Measurements from ENCODE around the gene KRT6C. TPM values are rescaled to one million over a fixed set of nuclear protein-coding genes. Genes with fewer than 3 reads are reported as not detected.
A peak's percentile ranks its signal among the peaks of the same experiment; 100 is the strongest.
"Not testable (repeated sequence)": the region's sequence is repeated elsewhere in the genome, so short reads cannot be mapped to it uniquely, and the experiment has no call there.

KRT6C gene
- total RNA-seq (2014; rRNA removed; shearing (Covaris generic)) = not detected in 2 replicates

DNA sequence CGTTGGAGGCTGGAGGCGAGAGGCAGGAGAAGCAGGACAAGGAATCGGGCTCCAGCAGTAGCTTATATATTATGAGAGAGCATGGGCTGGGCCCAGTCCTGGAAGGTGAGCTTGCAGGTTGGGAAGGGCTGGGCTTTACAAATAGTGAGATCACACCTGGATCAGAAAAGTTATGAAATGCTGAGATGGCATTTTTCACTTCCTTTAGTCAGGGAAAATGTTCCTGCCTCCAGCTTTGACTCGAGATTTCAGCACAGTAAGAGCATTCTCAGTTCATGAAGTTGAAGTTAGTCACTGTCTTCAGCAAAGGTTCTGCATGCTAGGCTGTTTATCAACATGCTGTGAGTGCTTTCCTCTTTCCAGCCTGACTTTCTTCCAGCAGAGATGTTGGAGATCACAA lies at the start of gene KRT6C:
TSS of gene KRT6C (minus strand) at position 38 of the 400 bp plus-strand sequence. CDS start 68 bp downstream, outside the sequence.
- no peak for DNase-seq (ENCODE audit: low read depth)

DNA sequence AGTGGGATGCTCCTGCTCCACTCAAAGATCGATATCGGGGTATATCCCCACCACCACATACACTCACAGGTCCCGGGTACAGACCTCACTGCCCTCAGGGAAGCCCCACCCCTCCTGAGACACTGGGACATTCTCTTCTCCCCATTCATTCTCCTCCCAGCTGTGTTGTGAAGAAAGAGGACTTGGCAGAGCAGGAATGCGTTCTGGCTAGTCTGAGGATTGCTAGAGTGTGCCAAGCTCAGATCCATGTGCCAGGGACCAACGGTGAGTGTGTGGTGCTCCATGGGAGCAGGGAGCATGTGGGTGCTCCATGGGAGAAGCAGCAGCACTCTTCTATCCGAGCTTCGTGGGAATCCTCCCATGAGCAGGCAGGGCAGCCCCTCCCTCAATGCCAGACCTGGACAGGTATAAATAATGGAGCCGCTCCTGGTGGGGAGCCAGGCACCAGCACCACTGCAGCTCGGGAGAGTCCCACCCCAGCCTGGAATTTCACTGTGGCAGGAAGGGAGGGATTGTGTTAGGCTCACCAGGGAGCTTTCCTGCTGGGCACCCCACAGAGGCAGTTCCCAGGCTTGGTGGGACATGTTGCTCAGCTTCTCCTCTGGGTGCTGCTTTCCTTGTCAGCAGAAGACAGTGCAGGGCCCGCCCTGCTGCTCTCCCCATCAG lies 48.9 kb upstream of the KRT6C start:
- peak; percentile 38 for DNase-seq (ENCODE audit: low read depth)

DNA sequence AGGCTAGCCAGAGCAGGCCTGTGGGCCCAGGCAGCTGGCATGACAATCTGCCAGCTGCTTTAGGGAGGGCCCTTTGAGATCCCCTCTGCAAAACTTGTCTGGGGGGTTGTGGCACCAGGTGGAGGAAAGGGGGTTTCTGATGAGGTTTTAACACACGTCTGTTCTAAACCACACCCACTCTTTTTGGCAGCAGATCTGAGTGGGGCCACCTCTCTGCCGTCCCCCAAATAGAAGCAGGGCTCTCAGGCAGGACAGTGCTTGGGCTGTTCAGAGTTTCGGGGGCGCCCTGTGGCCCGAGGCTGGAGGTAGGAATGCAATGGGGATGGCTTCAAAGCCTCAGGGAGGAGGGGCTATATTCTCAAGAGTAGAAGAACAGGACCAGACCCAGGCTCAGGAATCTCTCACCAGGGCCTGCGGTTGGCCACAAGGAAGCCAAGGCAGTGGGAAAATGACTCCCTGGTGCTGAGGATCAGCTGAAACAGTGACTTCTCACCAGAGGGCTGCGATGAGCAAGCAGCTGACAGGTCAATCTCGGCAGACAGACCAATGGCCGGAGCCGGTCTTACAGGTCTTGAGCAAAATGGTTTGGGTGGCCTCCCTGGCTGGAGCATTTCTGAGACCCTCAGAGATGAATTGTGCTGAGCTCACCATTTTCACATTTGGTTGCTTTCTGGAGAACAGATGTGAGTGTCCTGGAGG lies 48.1 kb upstream of the KRT6C start:
- peak; percentile 86 for DNase-seq (ENCODE audit: low read depth)

DNA sequence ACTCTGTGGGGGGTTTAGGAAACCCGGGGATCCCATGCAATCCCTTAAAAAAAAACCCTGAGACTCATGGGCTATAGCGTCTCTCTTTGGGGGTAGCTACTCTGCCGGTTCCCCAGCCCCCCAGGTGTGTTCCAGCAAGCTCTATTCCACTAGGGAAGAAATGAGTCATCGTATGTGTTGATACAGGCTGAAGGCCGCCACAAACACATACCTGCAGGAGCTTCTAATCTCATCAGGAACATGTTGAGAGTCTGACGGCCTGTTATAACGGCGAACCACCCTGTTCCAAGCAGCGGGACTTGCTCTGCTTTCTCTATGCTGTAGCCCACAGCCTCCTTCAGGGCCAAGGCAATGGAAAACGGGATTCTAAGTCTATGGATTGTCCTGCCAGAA lies 47.6 kb upstream of the KRT6C start:
- DNase-seq (ENCODE audit: low read depth) = peak; percentile 44

DNA sequence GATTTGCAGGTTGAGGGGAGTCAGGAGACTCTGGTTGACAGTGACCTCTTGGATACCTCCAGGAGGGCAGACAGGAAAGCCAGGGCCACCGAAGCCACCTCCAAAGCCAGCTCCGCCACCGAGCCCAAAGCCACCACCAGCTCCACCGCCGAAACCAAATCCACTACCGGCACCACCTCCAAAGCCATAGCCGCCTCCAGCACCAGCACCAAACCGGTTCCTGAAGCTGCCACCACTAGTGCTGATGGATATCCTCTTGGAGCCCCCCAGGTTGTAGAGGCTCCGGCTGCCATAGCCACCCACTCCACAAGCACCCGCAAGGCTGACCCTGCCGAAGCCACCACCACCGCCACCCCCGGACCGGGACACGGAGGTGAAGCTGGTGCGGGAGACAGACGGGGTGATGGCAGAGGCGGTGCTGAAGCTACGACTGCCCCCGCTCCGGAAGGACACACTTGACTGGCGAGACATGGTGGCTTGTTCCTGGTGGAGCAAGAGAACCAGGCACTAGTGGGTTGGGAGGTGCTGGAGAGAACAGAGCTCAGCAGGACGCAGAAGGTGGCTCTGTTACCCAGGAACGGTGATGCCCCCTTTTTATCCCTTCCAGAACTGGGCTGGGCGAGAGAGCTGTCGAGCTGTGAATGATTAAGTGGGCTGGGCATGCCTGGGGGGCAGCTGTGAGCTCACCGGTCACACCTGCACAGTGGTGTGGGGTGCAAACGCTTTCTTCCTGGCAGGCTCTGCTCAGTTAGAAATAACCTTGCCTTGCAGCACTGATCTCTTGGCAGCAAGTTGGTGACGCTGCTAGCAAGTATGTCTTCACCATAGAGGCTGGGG lies 46.4 kb upstream of the KRT6C start, which contains the start of gene KRT5:
TSS of gene KRT5 (minus strand) at position 569 of the 837 bp plus-strand sequence. CDS start at position 471, 98 bp downstream.
- no peak for DNase-seq (ENCODE audit: low read depth)

DNA sequence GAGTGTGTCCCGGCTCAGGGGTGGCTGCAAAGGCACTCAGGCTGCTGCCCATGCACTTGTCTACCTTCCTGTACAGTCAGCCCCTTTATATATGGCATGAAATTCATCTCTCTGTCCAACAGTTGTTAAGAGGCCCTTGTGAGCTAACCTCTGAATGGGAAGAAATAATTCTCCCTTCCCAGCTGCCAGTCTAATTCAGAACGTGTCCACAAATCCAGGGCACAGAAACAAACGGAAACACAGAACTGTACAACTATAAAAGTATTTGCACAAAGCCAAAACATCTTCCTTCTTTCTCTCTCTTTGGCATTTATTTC lies 45.7 kb upstream of the KRT6C start:
- no peak for DNase-seq (ENCODE audit: low read depth)

- no peak for DNase-seq (ENCODE audit: low read depth)
These were observed 45.2 kb upstream of the KRT6C start for GRCh38 chr12:52518574-52519386.

DNA sequence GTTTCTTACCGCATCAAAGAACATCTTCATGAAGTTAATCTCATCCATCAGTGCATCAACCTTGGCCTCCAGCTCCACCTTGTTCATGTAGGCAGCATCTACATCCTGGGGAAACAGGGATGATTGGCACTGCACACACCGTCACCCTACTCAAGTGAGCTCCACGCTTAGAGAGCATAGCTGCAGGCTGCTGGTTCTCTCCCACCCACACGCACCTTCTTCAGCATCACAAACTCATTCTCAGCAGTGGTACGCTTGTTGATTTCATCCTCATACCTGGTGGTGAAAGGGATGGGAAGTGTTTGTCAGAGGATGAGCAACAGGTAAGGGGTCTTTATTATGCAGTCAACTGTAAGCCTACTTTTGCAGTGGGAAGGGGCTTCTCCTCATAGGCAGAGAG lies 44.3 kb upstream of the KRT6C start:
- no peak for DNase-seq (ENCODE audit: low read depth)

GRCh38 chr12:52517005-52517835 lies 43.6 kb upstream of the KRT6C start:
- DNase-seq (ENCODE audit: low read depth) = no peak

GRCh38 chr12:52515927-52516831 lies 42.6 kb upstream of the KRT6C start:
- peak; percentile 65 for DNase-seq (ENCODE audit: low read depth)

DNA sequence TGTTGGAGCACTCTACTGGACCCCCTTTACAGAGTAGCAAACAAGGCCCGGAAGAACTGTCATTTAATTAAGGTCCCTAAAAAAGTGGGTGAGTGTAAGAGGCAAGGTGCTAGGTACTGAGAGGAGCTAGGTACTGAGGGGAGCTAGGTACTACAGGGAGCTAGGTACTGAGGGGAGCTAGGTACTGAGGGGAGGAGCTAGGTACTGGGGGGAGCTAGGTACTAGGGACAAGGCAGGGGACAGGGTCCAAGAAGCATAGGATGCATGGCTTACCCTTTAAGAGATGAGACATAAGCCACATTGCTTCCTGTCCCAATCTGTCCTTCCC lies 41.7 kb upstream of the KRT6C start:
- DNase-seq (ENCODE audit: low read depth) = no peak

DNA sequence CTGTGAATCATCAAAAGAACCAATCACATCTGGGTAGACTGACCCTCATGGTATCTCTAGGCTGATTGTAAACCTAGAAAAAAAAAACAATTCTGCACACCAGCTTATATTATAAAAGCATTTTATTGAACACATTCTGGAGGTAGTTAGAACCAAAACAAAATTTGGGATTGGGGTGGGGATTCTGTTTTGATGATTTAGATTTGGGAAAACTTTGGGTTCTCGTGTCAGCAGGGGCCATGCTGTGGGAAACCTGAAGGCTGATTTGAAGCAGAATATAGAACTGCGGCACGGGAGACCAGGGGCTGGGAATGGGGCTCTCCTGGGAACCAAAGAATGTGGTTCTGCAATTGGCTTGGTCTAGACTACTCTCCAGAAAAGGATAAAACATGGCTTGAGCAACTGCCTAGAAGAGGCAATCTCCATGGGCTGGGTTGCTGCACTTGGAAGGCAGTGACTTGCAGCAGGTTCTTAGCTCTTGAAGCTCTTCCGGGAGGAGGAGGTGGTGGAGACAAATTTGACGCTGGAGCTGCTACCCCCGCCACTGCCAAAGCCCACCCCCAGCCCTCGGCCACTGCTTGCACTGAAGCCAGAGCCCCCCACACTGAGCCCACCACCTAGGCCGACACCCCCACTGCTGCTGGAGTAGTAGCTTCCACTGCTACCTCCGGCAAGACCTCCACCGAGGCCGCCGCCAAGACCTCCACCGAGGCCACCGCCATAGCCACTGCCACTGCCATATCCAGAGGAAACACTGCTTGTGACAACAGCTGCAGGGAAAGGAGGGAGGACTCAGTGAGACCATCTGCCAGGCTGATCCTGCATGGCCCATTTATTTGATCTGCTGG lies 41.1 kb upstream of the KRT6C start:
- no peak for DNase-seq (ENCODE audit: low read depth)

GRCh38 chr12:52513736-52514135 lies 40.1 kb upstream of the KRT6C start:
- DNase-seq (ENCODE audit: low read depth) = no peak

DNA sequence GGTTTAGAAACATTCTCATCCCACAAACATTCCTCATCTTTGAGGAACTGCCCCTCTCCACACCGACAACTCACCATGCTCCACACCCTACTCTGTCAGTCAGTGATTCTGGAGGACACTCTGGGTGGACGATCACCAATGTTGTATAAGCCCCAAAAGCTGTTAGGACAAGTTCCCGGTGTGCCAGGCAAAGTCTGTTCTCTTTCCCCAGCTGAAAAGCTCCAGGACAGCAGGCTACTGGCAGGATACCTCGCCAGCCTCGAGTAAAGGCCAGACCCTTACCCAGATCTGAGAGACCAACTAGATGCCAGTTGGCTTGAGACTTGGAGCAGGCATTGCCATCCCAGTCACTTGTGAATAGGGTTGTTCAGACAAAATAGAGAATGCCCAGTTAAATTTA lies 34.6 kb upstream of the KRT6C start:
- no peak for DNase-seq (ENCODE audit: low read depth)

- peak; percentile 55 for DNase-seq (ENCODE audit: low read depth)
These were observed 33.5 kb upstream of the KRT6C start for GRCh38 chr12:52506858-52507715.

- DNase-seq (ENCODE audit: low read depth) = no peak
These were observed 29.3 kb upstream of the KRT6C start for GRCh38 chr12:52502877-52503276.

GRCh38 chr12:52501490-52501889 lies 27.9 kb upstream of the KRT6C start:
- peak; percentile 63 for DNase-seq (ENCODE audit: low read depth)

- DNase-seq (ENCODE audit: low read depth) = not testable (repeated sequence)
These were observed 27.0 kb upstream of the KRT6C start for GRCh38 chr12:52500574-52500973.
